H1 (cell line): ENCODE results near the gene DEFB113. TPM values are rescaled to one million over a fixed set of nuclear protein-coding genes. Genes with fewer than 3 reads are reported as not detected.

Experiments used
- CTCF ChIA-PET: fragments of 300-600 bp; sonication (Branson Sonifier 250); formaldehyde crosslinking; loops from one replicate; lab custom pipeline; 2021; ENCODE audit not compliant: partially characterized antibody; lab: Charles Lee
- POLR2A ChIA-PET: fragments of 300-600 bp; sonication (Branson Sonifier 250); formaldehyde crosslinking; loops from one replicate; lab custom pipeline; 2021; ENCODE audit warnings: inconsistent platforms; ENCODE audit not compliant: partially characterized antibody; lab: Charles Lee
- DNase-seq, 2 experiments: peaks; one replicate each; pipeline versions ENCODE4 v3.0.0 to v3.0.0-alpha.2; 2010 to 2022; ENCODE audit warnings: low spot score in 2 of 2, low read depth in 1 of 2, mixed read lengths in 1 of 2
- FAIRE-seq: peaks from 2 replicates; lab custom pipeline; 2011; peaks lifted over from hg19 to GRCh38; lab: Jason Lieb, UNC
- H2AFZ ChIP-seq: 2 replicates; pipeline ENCODE4 v1.8.1; 2012; ENCODE audit warnings: low read length, inconsistent platforms
- H2AK5ac ChIP-seq: 2 replicates; pipeline ENCODE4 v1.6.1; 2013; ENCODE audit warnings: low read depth, low read length
- H2BK120ac ChIP-seq: replicated peaks from 2 replicates; pipeline ENCODE3; 2013; ENCODE audit warnings: low read depth, low read length, inconsistent platforms
- H2BK12ac ChIP-seq: 2 replicates; pipeline ENCODE4 v1.6.1; 2013; ENCODE audit warnings: low read depth, low read length
- H2BK15ac ChIP-seq: 2 replicates; pipeline ENCODE4 v1.6.1; 2013; ENCODE audit warnings: low read length
- H2BK20ac ChIP-seq: 2 replicates; pipeline ENCODE4 v1.6.1; 2013; ENCODE audit warnings: low read length
- H2BK5ac ChIP-seq: 2 replicates; pipeline ENCODE4 v1.6.1; 2013; ENCODE audit warnings: low read depth, low read length
- H3K14ac ChIP-seq: 2 replicates; pipeline ENCODE4 v1.6.1; 2013; ENCODE audit warnings: inconsistent platforms; ENCODE audit not compliant: insufficient read length
- H3K18ac ChIP-seq: 2 replicates; pipeline ENCODE4 v1.6.1; 2013; ENCODE audit warnings: low read length; ENCODE audit errors: extremely low read depth
- H3K23ac ChIP-seq: 2 replicates; pipeline ENCODE4 v1.6.1; 2013; ENCODE audit warnings: inconsistent platforms; ENCODE audit not compliant: insufficient read length
- H3K23me2 ChIP-seq: 2 replicates; pipeline ENCODE4 v1.6.1; 2013; ENCODE audit warnings: low read depth, low read length
- H3K27ac ChIP-seq: 2 replicates; pipeline ENCODE4 v1.6.1; 2011; ENCODE audit warnings: low read depth, low read length, inconsistent platforms
- H3K27me3 ChIP-seq, 4 experiments: replicated peaks in 1 of 4; 1 replicate in 1 of 4; 2 replicates in 3 of 4; pipeline versions ENCODE4 v1.6.1 to v1.8.1; 2011 to 2013; ENCODE audit warnings: low read length in 3 of 4, mild to moderate bottlenecking in 3 of 4, inconsistent platforms in 2 of 4, mixed read lengths in 2 of 4, moderate library complexity in 1 of 4; ENCODE audit not compliant: control insufficient read depth in 3 of 4, insufficient read depth in 3 of 4; ENCODE audit errors: extremely low read depth in 1 of 4
- H3K36me3 ChIP-seq, 4 experiments: 2 replicates each; pipeline versions ENCODE4 v1.6.1 to v1.8.1; 2011 to 2013; ENCODE audit warnings: mild to moderate bottlenecking in 4 of 4, low read length in 3 of 4, moderate library complexity in 2 of 4, control low read depth in 1 of 4, inconsistent platforms in 1 of 4; ENCODE audit not compliant: insufficient read depth in 4 of 4, control insufficient read depth in 2 of 4
- H3K4ac ChIP-seq: replicated peaks from 2 replicates; pipeline ENCODE3; 2013; ENCODE audit warnings: low read length, low read depth, mixed read lengths, inconsistent platforms; ENCODE audit not compliant: insufficient read length
- H3K4me1 ChIP-seq, 4 experiments: replicated peaks in 1 of 4; 1 replicate in 1 of 4; 2 replicates in 3 of 4; pipeline versions ENCODE4 v1.6.1 to v1.8.1; 2011 to 2013; ENCODE audit warnings: low read length in 3 of 4, inconsistent platforms in 2 of 4, mixed read lengths in 1 of 4; ENCODE audit not compliant: insufficient read depth in 4 of 4, control insufficient read depth in 3 of 4
- H3K4me2 ChIP-seq, 2 experiments: 2 replicates each; pipeline versions ENCODE4 v1.6.1 to v1.8.1; 2011 to 2013; ENCODE audit warnings: low read depth in 2 of 2, low read length in 2 of 2, control low read depth in 1 of 2, inconsistent platforms in 1 of 2, mild to moderate bottlenecking in 1 of 2; ENCODE audit not compliant: insufficient read depth in 1 of 2
- H3K4me3 ChIP-seq, 4 experiments: fragments of 200-600, 300-600 bp in 1 of 4; sonication (generic), shearing (Covaris generic), sonication (Bioruptor Twin) in 1 of 4; 2 replicates each; pipeline versions ENCODE4 v1.5.1 to v1.8.1; 2011 to 2016; ENCODE audit warnings: low read length in 4 of 4, low read depth in 3 of 4, control low read depth in 2 of 4, inconsistent platforms in 2 of 4, mild to moderate bottlenecking in 2 of 4, mixed read lengths in 1 of 4, moderate library complexity in 1 of 4; ENCODE audit not compliant: insufficient read depth in 2 of 4; ENCODE audit errors: extremely low read depth in 1 of 4
- H3K56ac ChIP-seq: replicated peaks from 2 replicates; pipeline ENCODE3; 2013; ENCODE audit warnings: low read depth, mild to moderate bottlenecking, mixed read lengths, low read length, inconsistent platforms; ENCODE audit not compliant: insufficient read length
- H3K79me1 ChIP-seq: 2 replicates; pipeline ENCODE4 v1.6.1; 2013; ENCODE audit warnings: low read depth, low read length, control low read depth
- H3K79me2 ChIP-seq, 2 experiments: 2 replicates each; pipeline versions ENCODE4 v1.6.1 to v1.8.1; 2012 to 2013; ENCODE audit warnings: low read length in 2 of 2, mild to moderate bottlenecking in 2 of 2, inconsistent platforms in 1 of 2; ENCODE audit not compliant: insufficient read depth in 2 of 2, control insufficient read depth in 1 of 2
- H3K9ac ChIP-seq, 4 experiments: replicated peaks in 1 of 4; 1 replicate in 1 of 4; 2 replicates in 3 of 4; pipeline versions ENCODE4 v1.6.1 to v1.8.1; 2011 to 2013; ENCODE audit warnings: low read depth in 3 of 4, low read length in 3 of 4, control low read depth in 2 of 4, mild to moderate bottlenecking in 2 of 4, moderate library complexity in 2 of 4, inconsistent platforms in 1 of 4; ENCODE audit errors: extremely low read depth in 1 of 4
- H3K9me3 ChIP-seq, 2 experiments: 2 replicates each; pipeline versions ENCODE4 v1.6.1 to v1.8.1; 2012 to 2013; ENCODE audit warnings: mild to moderate bottlenecking in 2 of 2, moderate library complexity in 2 of 2, control low read depth in 1 of 2, inconsistent platforms in 1 of 2, low read depth in 1 of 2, low read length in 1 of 2, mixed read lengths in 1 of 2; ENCODE audit not compliant: insufficient read depth in 2 of 2
- H4K20me1 ChIP-seq, 2 experiments: replicated peaks in 1 of 2; 2 replicates each; pipeline versions ENCODE3 to v1.8.1; 2011 to 2013; ENCODE audit warnings: inconsistent platforms in 2 of 2, low read length in 2 of 2, mild to moderate bottlenecking in 1 of 2; ENCODE audit not compliant: insufficient read depth in 2 of 2, control insufficient read depth in 1 of 2
- H4K5ac ChIP-seq: 2 replicates; pipeline ENCODE4 v1.6.1; 2013; ENCODE audit warnings: low read length, low read depth, mixed read lengths, inconsistent platforms; ENCODE audit not compliant: insufficient read length
- H4K8ac ChIP-seq: 2 replicates; pipeline ENCODE4 v1.8.0; 2013; ENCODE audit warnings: mild to moderate bottlenecking, moderate library complexity, low read length, inconsistent platforms; ENCODE audit not compliant: insufficient read depth; ENCODE audit errors: extremely low read depth
- H4K91ac ChIP-seq: replicated peaks from 2 replicates; pipeline ENCODE3; 2013; ENCODE audit warnings: low read length, mixed read lengths, inconsistent platforms; ENCODE audit not compliant: insufficient read length
- BACH1 ChIP-seq: IDR thresholded peaks from 2 replicates; pipeline ENCODE4 v1.6.1; 2012; ENCODE audit warnings: low read length, improper control_type of control experiment
- CTCF ChIP-seq, 3 experiments: IDR thresholded peaks; 1 replicate in 2 of 3; 2 replicates in 1 of 3; pipeline versions ENCODE4 v1.5.1 to v1.6.1; 2011; ENCODE audit warnings: low read length in 3 of 3, mild to moderate bottlenecking in 3 of 3, inconsistent platforms in 2 of 3, low read depth in 1 of 3, moderate library complexity in 1 of 3; ENCODE audit not compliant: insufficient read depth in 1 of 3; ENCODE audit errors: control extremely low read depth in 1 of 3
- RAD21 ChIP-seq, 2 experiments: IDR thresholded peaks in 1 of 2; conservative IDR thresholded peaks in 1 of 2; 2 replicates each; pipeline ENCODE4 v1.6.1; 2011; ENCODE audit warnings: low read depth in 2 of 2, low read length in 2 of 2, improper control_type of control experiment in 1 of 2, inconsistent platforms in 1 of 2, mild to moderate bottlenecking in 1 of 2, moderate library complexity in 1 of 2
- RFX5 ChIP-seq: IDR thresholded peaks from 2 replicates; pipeline ENCODE4 v1.6.1; 2011; ENCODE audit warnings: low read depth, low read length, improper control_type of control experiment, borderline replicate concordance
- SIRT6 ChIP-seq: IDR thresholded peaks from one replicate; pipeline ENCODE4 v1.7.1; 2012; ENCODE audit warnings: low read length, inconsistent platforms
- TEAD4 ChIP-seq: IDR thresholded peaks from 2 replicates; pipeline ENCODE4 v1.6.1; 2012; ENCODE audit warnings: low read depth, low read length, inconsistent platforms, mixed read lengths
- WGBS, 2 experiments: shearing (Covaris generic) in 1 of 2; methylation state at CpG; one replicate each; pipeline versions ENCODE4 v1.1.6 to v1.1.7; 2013 to 2015; ENCODE audit warnings: low lambda C conversion rate in 2 of 2, mixed read lengths in 2 of 2, inconsistent platforms in 1 of 2, low coverage in 1 of 2, missing lambda C conversion rate in 1 of 2; ENCODE audit not compliant: insufficient replicate concordance in 2 of 2, insufficient coverage in 1 of 2, insufficient read length in 1 of 2; ENCODE audit errors: extremely low coverage in 1 of 2, missing lambda C conversion rate in 1 of 2; 5-methylcytosine and 5-hydroxymethylcytosine counted together
- polyA plus RNA-seq, 7 experiments: library from polyadenylated mRNA; depleted of rRNA in 3 of 7; stranded (reverse) in 5 of 7; unstranded in 2 of 7; fragments of >200 nt in 5 of 7; fragments of 200-250 nt in 2 of 7; gene quantifications; 1 replicate in 5 of 7; 2 replicates in 1 of 7; 4 replicates in 1 of 7; pipeline versions ENCODE4 v1.2.1 to v1.2.3, GENCODE V29; 2011 to 2013; ENCODE audit warnings: missing spikeins in 2 of 7, mixed read lengths in 2 of 7
- total RNA-seq: library from RNA; stranded (reverse); fragmentation: NEBNext Ultra II Directional; extraction: Animal tissue kit (Norgen Biotek cat#: 25700); gene quantifications from 2 replicates; pipeline ENCODE4 v1.2.1, GENCODE V29; 2021
- TF ChIP-seq, protein P1 (sequence below): IDR thresholded peaks from 2 replicates; pipeline ENCODE4 v1.6.1; 2011; ENCODE audit warnings: low read length, improper control_type of control experiment

DEFB113 gene
- total and polyA plus RNA-seq, 2 of the 8 experiments (the other 6 are each of a cell fraction or from before 2014, with no cell fraction given): not detected

DNA sequence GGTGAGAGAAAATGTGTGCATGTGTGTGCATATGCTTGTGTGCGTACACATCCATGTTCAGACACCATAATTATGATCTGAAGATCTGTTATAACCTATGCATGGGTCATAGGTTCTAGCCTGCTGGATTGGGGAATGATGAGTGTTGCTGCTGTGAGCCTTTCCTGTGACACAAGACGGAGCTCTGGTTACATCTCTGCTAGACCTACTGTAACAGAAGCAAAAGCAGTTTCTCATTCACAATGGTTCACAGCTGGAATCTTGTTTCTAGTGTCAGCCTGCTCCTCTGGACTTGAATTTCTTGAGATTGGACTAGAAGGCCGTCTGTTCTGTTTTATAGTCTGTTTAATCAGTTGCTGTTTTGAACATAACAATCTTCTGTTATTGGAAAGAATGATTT lies 45.6 kb downstream of the DEFB113 start:
- no peak for DNase-seq
- no peak for TF ChIP-seq RFX5
- TF ChIP-seq TEAD4: peak; percentile 29; the same call in 1 of the 2 replicates
- peak; percentile 1 to 63 (median 54) for TF ChIP-seq CTCF (IDR thresholded peaks at IDR 0.05; ENCODE audit: control extremely low read depth in 1 of 3, insufficient read depth in 1 of 3, low read depth in 1 of 3, low read length in 3 of 3)
- TF ChIP-seq BACH1: no peak
- TF ChIP-seq, protein P1, sequence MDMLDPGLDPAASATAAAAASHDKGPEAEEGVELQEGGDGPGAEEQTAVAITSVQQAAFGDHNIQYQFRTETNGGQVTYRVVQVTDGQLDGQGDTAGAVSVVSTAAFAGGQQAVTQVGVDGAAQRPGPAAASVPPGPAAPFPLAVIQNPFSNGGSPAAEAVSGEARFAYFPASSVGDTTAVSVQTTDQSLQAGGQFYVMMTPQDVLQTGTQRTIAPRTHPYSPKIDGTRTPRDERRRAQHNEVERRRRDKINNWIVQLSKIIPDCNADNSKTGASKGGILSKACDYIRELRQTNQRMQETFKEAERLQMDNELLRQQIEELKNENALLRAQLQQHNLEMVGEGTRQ: no peak
- no peak for TF ChIP-seq SIRT6
- peak; percentile 74 to 80 for TF ChIP-seq RAD21 (IDR thresholded peaks at IDR 0.05 in 1 of 2, conservative IDR thresholded peaks at IDR 0.05 in 1 of 2; ENCODE audit: low read depth in 2 of 2, low read length in 2 of 2)
- no peak overlapping the region for H4K8ac ChIP-seq

More for the DNA sequence above, 45.6 kb downstream of the DEFB113 start:
- POLR2A ChIA-PET: interaction anchor here (0.7 kb wide), 1 partner anchor 22 kb away, joined by 3 read pairs; no protein-coding TSS in a partner anchor
- H3K56ac ChIP-seq: no peak overlapping the region
- H2BK120ac ChIP-seq: no peak overlapping the region
- no peaks in the 10 kb centered on the region for H3K79me2 ChIP-seq
- H3K18ac ChIP-seq: no peak overlapping the region
- peak; percentile 93 for FAIRE-seq
- H2AFZ ChIP-seq: no peak overlapping the region
- H3K27me3 ChIP-seq: no peaks in the 10 kb centered on the region
- H2BK5ac ChIP-seq: no peak overlapping the region
- H2BK15ac ChIP-seq: no peak overlapping the region
- no peak overlapping the region for H3K14ac ChIP-seq
- no peak overlapping the region for H2AK5ac ChIP-seq
- H3K79me1 ChIP-seq: no peaks in the 10 kb centered on the region
- H3K23ac ChIP-seq: no peak overlapping the region
- no peak overlapping the region for H4K91ac ChIP-seq
- no peaks in the 10 kb centered on the region for H3K36me3 ChIP-seq
- no peak overlapping the region for H2BK20ac ChIP-seq
- no peaks in the 10 kb centered on the region for H4K20me1 ChIP-seq
- peaks cover 0 to 5% (median 1%) of the 10 kb centered on the region in 4 experiments; a peak in 2 of 7 replicates for H3K4me1 ChIP-seq
- CTCF ChIA-PET: interaction anchor here (0.9 to 2.9 kb wide), 3 partner anchors 16 to 391 kb away, joined by 3 to 21 read pairs (median 3); no protein-coding TSS in a partner anchor
- H2BK12ac ChIP-seq: no peak overlapping the region
- no peak overlapping the region for H3K4me3 ChIP-seq
- no peak overlapping the region for H3K9ac ChIP-seq
- no peak overlapping the region for H4K5ac ChIP-seq
- H3K27ac ChIP-seq: no peak overlapping the region
- H3K23me2 ChIP-seq: no peaks in the 10 kb centered on the region; the same call in 1 of the 2 replicates
- peak overlapping the region in 1 of 2 experiments; percentile 36; a peak in 2 of 4 replicates for H3K4me2 ChIP-seq
- H3K9me3 ChIP-seq: no peaks in the 10 kb centered on the region
- 63% methylated on average over 3 of the region's 3 CpGs; no CpG with 5 or more reads in 1 of the 2 experiments for WGBS, 2 experiments
- no peak overlapping the region for H3K4ac ChIP-seq
